GM18526 (cell line): ENCODE results near the gene ARID1B.

Source experiments
- POLR2A ChIP-seq: IDR thresholded peaks from 3 replicates; pipeline ENCODE4 v1.6.1; 2011; ENCODE audit not compliant: insufficient read length; ENCODE audit errors: extremely low read depth

ARID1B gene

GRCh38 chr6:157240960-157241311, 463.8 kb downstream of the ARID1B start:
- no peak for TF ChIP-seq POLR2A

- TF ChIP-seq POLR2A = no peak
These were observed 465.6 kb downstream of the ARID1B start for GRCh38 chr6:157242791-157243190.

- no peak for TF ChIP-seq POLR2A
These were observed 467.0 kb downstream of the ARID1B start for GRCh38 chr6:157244175-157244574.

DNA sequence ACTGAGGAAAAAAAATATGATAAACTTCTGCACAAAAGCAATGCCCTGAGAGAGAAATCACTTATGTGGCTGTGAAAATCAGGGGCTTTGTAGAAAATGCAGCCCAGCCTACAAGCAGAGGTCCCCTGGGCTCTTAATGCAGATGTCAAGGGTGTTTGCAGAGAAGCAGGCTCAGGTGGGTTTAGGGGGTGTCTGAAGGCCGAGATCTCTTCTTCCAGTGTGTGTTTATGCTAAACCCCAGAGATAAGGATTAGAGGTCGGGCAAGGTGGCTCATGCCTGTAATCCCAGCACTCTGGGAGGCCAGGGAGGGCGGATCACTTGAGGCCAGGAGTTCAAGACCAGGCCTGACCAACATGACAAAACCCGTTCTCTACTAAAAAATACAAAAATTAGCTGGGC, 467.6 kb downstream of the ARID1B start:
- no peak for TF ChIP-seq POLR2A

DNA sequence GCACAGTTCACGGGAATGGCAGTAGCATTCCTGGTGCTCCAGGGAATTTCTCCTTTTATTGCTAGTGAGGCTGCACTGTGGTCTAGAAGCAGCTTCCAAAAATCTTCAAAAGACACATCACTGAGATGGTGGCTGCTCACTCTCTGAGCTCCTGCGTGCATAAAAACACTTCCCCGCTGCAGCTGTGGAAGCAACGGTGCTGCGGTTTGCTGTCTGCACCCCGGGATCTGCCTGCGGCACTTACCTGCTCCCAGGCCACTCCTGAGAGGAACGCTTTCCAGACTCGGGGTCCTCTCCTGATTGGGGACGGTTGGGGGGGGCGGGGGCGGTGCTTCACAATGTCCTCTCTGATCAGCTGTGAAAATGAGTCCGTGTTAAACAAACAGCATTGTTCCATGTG, 468.3 kb downstream of the ARID1B start:
- TF ChIP-seq POLR2A = no peak

GRCh38 chr6:157246048-157246630, 469.0 kb downstream of the ARID1B start:
- TF ChIP-seq POLR2A = no peak

DNA sequence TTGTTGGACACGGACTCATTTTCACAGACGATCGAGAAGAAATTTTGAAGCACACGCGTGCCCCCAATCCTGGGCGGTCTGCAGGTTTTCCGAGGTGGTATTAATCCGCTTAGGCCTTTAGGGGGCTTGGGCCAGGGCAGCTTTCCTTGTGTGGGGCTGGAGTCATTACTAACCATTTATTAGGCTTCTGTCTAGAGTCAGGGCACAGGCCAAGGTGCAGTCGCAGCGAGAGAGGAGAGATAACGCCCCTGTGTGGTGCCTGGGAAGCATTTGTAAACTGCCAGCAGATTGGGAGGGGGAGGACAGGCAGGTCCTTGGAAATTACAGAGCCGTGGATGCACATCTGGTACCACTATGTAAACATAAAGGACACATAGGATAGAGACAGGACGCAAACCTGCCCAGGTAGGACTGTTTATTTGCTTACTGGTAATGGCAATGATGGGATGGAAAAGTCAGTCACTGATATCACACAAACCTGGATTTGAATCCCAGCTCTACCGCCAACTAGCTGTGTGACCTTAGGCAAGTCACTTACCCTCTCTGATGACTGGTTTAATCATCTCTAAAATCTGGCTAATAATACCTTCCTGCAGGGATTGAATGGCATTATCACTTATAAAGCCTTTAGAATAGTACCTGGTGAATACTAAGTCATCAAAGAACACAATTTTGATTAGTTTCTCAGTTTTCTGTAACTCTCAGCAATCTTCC, 469.8 kb downstream of the ARID1B start:
- no peak for TF ChIP-seq POLR2A

DNA sequence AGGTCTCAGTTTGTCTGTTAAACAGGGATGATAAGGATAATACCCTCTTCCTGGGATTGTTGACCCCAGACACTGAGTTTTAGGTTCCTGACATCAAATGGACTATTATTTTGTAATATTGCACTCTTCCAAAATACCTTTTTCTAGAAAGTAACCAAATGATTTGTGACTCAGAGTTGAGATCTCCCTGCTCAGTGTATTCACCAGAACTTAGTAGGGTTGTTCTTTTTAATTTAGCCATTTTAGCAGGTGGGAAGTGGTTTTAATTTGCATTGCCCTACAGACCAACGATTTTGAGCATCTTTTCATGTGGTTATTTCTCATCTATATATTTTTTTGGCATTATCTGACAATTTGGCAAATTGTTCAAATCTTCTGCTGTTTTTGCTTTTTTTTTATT, 471.1 kb downstream of the ARID1B start:
- no peak for TF ChIP-seq POLR2A

DNA sequence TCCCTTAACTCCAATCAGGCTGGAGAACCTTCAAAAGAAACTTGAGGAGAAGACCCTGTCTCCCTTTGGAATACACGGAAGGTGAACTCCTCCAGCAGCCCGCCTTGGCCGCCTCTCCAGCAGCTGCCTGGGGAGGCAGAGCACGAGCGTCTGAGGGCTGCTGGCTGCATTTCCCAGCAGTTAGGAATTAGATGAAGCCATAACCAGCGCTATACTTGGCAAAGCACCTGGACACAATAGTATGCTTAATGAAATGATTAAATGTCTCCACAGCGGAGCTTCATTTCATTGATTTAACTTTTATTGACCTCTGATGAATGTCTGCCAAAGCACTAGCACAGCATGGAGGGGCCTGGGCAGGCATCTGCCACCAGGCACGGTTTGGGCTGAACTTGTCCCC, 472.6 kb downstream of the ARID1B start:
- no peak for TF ChIP-seq POLR2A

DNA sequence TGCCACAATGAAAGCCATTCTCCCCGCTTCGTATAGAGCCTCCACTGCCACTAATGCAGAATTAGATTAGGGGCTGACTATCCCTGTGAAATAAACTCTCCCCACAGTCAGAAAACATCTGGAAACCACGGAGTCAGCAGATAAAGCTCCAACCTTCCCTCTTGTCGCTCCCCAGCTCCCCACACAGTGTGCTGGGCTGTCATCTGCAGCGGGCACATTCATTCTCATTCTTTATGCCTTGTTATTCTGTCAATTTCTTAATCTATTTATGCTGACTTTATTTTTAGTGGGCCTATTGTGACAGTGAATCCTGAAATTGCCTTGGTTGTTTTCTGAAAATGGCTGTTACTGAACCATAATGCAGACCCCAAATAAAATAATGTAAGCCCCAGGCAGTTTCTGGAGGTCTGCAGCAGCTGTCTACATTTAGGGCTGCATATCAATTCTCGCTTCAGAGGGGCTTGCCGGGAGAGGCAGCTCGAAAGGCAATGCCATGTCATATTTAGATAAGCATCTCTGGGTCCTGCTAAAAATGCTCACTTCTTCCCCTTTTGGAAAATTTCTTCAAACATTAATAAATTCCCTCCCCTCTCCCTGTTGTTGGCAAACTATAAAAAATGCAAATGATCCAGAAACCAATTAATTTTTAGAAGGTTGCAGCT, 474.5 kb downstream of the ARID1B start:
- TF ChIP-seq POLR2A = no peak

DNA sequence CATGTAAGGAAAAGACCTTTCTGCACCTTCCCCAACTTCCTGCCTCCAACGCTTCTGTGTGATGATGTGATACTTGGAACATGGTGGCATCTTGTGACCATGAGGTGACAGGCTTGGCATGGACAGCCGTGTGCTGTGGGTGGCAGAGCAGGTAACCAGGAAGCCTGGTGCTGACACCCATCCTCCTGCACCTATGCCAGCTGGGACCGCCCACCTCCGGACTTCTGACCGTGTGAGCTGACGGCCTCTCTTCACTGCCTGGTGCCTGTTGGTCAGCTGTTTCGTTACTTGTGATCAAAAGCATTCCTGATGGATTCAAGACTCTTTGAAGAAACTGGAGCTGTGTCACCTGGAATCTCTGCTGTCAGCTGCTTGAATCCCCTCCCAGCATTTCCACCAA, 475.8 kb downstream of the ARID1B start:
- TF ChIP-seq POLR2A = no peak

DNA sequence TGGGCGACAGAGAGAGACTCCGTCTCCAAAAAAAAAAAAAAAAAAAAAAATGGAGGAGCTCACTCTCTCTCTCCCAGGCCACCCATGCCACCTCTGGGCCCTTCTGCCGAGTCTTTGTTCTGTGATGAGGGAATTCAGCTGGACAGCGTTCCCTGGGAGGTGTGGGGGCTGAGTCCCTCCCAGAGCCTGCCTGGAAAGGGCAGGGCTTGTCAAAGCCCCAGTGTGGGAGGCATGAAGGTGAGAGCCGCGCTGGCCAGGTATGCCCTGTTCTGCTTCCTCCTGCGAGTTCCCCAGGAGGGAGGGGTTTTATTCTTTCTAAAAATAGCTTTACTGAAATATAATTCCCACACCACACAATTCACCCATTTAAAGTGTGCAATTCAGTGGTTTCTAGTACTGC, 476.5 kb downstream of the ARID1B start:
- TF ChIP-seq POLR2A = no peak

GRCh38 chr6:157254538-157254937, 477.4 kb downstream of the ARID1B start:
- TF ChIP-seq POLR2A = no peak

GRCh38 chr6:157255079-157255478, 477.9 kb downstream of the ARID1B start:
- no peak for TF ChIP-seq POLR2A

DNA sequence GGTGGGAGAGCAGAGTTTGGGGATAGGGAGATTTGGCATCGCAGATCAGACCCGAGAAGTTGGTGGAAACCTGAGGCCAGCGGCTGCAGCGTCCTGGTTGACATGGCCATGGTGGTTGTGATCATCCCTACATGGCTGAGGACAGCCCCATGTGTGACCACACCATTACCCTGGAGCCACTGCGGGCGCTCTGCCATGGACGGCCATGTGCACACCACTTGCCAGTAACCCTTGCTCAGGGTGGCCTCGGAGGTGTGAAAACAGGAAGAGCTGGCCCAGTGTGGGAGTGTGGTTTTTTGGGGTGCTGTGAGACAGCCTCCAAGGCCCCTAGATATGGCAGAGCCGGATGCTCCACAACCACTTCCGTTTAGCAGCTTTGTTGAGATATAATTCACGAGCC, 481.7 kb downstream of the ARID1B start:
- no peak for TF ChIP-seq POLR2A

- no peak for TF ChIP-seq POLR2A
These were observed 482.3 kb downstream of the ARID1B start for GRCh38 chr6:157259443-157259842.
